Measurements from ENCODE around the gene CAPZA3.

DNA sequence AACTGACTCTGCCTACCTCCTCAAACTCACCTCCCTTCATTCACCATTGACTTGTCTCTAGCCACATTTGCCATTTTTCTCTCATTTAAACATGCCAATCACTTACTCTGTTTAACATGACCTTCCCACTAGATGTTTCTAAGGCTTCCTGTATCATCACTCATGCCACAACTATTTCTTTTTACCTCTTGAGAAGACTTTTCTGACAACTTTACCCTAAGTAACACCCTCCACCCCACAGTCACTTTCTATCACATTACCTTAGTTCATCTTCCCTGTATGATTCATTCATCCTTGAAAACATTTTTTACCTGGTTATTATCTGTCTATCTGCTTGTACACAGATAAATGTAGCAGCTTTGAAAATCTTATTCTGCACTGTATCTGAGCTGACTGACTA is 19.5 kb upstream of the CAPZA3 start:
- TF ChIP-seq, protein P1, sequence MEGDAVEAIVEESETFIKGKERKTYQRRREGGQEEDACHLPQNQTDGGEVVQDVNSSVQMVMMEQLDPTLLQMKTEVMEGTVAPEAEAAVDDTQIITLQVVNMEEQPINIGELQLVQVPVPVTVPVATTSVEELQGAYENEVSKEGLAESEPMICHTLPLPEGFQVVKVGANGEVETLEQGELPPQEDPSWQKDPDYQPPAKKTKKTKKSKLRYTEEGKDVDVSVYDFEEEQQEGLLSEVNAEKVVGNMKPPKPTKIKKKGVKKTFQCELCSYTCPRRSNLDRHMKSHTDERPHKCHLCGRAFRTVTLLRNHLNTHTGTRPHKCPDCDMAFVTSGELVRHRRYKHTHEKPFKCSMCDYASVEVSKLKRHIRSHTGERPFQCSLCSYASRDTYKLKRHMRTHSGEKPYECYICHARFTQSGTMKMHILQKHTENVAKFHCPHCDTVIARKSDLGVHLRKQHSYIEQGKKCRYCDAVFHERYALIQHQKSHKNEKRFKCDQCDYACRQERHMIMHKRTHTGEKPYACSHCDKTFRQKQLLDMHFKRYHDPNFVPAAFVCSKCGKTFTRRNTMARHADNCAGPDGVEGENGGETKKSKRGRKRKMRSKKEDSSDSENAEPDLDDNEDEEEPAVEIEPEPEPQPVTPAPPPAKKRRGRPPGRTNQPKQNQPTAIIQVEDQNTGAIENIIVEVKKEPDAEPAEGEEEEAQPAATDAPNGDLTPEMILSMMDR (conservative IDR thresholded peaks at IDR 0.05; ENCODE audit: low read depth in 2 of 2) = no peak
- TF ChIP-seq EZH2 (IDR thresholded peaks at IDR 0.05; ENCODE audit: low read depth, unreplicated experiment) (no peak), EZH2phosphoT487 (IDR thresholded peaks at IDR 0.05; ENCODE audit: unreplicated experiment) (no peak), NANOG (IDR thresholded peaks at IDR 0.05; ENCODE audit: borderline replicate concordance) (no peak), POLR2AphosphoS5 (IDR thresholded peaks at IDR 0.05; ENCODE audit: low read depth) (no peak), ZNF331 (CRISPR knock-in tag; IDR thresholded peaks at IDR 0.05; ENCODE audit: low read depth) (no peak)
- TF ChIP-seq, protein P2, sequence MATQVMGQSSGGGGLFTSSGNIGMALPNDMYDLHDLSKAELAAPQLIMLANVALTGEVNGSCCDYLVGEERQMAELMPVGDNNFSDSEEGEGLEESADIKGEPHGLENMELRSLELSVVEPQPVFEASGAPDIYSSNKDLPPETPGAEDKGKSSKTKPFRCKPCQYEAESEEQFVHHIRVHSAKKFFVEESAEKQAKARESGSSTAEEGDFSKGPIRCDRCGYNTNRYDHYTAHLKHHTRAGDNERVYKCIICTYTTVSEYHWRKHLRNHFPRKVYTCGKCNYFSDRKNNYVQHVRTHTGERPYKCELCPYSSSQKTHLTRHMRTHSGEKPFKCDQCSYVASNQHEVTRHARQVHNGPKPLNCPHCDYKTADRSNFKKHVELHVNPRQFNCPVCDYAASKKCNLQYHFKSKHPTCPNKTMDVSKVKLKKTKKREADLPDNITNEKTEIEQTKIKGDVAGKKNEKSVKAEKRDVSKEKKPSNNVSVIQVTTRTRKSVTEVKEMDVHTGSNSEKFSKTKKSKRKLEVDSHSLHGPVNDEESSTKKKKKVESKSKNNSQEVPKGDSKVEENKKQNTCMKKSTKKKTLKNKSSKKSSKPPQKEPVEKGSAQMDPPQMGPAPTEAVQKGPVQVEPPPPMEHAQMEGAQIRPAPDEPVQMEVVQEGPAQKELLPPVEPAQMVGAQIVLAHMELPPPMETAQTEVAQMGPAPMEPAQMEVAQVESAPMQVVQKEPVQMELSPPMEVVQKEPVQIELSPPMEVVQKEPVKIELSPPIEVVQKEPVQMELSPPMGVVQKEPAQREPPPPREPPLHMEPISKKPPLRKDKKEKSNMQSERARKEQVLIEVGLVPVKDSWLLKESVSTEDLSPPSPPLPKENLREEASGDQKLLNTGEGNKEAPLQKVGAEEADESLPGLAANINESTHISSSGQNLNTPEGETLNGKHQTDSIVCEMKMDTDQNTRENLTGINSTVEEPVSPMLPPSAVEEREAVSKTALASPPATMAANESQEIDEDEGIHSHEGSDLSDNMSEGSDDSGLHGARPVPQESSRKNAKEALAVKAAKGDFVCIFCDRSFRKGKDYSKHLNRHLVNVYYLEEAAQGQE (IDR thresholded peaks at IDR 0.05; ENCODE audit: unreplicated experiment) = no peak
